NCI-H345 (cell line): ENCODE measurements around the gene DMXL2.

ENCODE experiments used
- DNase-seq: peaks from one replicate; lab custom pipeline; 2025; lab: John Stamatoyannopoulos, UW

Gene DMXL2

GRCh38 chr15:51405693-51406523, 216.7 kb downstream of the DMXL2 start:
- no peak for DNase-seq

- no peak for DNase-seq
These were observed 218.4 kb downstream of the DMXL2 start for GRCh38 chr15:51403946-51404695.

DNA sequence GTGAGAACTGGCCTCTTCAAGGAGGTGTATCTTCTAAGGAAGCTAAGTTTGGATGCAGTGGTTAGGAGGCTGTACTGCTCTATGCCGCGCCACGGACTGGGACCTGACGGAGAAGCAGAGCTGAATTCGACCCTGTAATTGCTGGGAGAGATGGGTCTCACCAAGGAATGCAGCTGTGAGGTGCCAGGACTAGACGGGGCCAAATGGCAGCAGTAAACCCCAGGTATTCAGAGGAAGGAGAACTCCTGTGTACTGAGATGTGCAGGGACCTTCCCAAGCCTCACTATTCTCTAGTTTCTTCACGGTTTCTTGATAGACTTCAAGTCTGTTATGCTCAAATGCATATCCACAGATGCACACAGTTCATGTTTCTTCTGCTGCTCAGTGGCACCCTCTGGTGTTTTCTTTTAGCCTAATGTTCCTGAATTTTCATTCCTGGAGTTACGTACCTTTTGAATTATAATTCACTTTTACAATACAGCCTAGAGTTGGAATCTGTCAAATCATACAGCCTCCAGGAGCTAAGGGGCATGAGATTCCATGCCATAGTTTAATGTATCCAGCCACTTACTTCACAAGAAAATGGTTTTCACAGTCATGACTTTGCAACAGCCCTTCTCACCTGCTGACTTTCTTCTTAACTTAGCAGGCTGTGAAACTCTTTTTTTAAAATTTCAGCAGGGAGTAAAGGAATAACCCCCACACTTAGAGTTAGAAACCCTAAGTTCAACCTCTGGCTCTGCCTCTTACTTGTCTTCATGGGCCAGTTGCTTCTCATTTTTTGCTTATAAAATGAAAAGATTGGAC, 219.3 kb downstream of the DMXL2 start:
- DNase-seq, result no peak

DNA sequence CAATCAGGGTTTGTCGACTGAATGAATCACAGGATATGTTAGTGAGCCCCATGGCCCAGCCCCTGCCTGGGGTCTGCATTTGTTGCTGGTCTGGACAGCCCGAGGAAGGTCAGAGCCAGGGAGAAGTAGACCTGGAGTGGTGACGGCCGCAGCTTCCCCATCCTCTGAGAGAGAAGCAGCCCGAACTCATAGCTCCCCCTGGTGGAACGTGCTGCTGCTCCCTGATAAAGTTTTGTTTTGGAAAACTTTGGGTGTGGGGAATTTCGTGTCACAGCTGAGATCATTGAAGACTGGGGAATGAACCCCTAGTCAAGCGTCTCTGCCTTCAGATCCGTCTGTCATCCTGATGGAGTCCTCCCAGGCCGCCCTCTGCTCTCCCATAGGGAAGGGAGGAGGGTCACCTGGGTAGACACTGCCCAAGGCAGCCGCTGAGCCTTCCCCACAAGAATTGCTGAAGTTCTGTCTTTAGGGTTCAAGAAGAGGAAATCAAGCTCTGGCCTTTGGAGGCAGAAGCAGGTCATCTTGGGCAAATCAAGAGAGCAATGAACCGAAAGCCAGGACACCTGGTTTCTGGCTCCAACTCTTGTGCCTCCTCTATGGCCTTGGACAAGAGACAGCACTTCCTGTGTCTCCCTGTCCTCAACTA, 220.6 kb downstream of the DMXL2 start:
- DNase-seq, result no peak

GRCh38 chr15:51401051-51401780, 221.4 kb downstream of the DMXL2 start:
- no peak for DNase-seq

GRCh38 chr15:51398626-51399025, 223.9 kb downstream of the DMXL2 start:
- no peak for DNase-seq
